Omental fat pad (tissue), 4 donors: Measurements from ENCODE around the gene SLC30A1. TPM values are rescaled to one million over a fixed set of nuclear protein-coding genes. Genes with fewer than 3 reads are reported as not detected.

Experiments
- ATAC-seq: fragments of 150-250 bp; one replicate; pipeline ENCODE4 v1.9.1; 2016; ENCODE audit warnings: mild to moderate bottlenecking, moderate library complexity; ENCODE audit not compliant: low FRiP score
- DNase-seq: peaks from one replicate; pipeline ENCODE4 v3.0.0-alpha.2; 2019; ENCODE audit warnings: low spot score
- total RNA-seq, 4 donors: library from RNA; depleted of rRNA; stranded (reverse); fragments of >200 nt; gene quantifications; one replicate each; pipeline ENCODE4 v1.1.0, GENCODE V29; 2016
- TF ChIP-seq, protein P1 (sequence below), 3 donors: fragments of 450-650 bp; IDR thresholded peaks; one replicate each; pipeline ENCODE4 v1.5.1; 2016 to 2017; ENCODE audit warnings: antibody characterized with exemption in 3 of 3, mild to moderate bottlenecking in 3 of 3, moderate library complexity in 2 of 3

SLC30A1 gene
- total RNA-seq, 4 donors from 2014 or later = 21.0 to 66.7 (median 37.1) TPM

DNA sequence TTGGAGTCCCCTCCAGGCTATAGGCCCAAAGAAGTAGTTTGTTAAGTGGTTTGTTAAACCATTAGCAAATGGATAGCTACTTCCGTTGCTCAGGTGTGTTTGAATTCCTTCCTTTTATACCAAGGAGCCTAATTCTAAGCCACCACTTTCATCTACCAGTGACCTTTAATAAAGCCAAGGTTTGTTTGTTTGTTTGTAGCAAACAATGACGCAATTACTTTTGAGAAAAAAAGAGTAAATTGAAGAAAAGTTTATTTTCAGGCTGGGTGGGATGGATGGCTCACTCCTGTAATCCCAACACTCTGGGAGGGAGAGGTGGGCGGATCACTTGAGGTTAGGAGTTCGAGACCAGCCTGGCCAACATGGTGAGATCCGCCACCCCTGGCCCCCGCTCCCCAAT lies 56.2 kb downstream of the SLC30A1 start:
- DNase-seq (no peak), ATAC-seq (no peak)

More for the DNA sequence above, 56.2 kb downstream of the SLC30A1 start:
- TF ChIP-seq, protein P1, sequence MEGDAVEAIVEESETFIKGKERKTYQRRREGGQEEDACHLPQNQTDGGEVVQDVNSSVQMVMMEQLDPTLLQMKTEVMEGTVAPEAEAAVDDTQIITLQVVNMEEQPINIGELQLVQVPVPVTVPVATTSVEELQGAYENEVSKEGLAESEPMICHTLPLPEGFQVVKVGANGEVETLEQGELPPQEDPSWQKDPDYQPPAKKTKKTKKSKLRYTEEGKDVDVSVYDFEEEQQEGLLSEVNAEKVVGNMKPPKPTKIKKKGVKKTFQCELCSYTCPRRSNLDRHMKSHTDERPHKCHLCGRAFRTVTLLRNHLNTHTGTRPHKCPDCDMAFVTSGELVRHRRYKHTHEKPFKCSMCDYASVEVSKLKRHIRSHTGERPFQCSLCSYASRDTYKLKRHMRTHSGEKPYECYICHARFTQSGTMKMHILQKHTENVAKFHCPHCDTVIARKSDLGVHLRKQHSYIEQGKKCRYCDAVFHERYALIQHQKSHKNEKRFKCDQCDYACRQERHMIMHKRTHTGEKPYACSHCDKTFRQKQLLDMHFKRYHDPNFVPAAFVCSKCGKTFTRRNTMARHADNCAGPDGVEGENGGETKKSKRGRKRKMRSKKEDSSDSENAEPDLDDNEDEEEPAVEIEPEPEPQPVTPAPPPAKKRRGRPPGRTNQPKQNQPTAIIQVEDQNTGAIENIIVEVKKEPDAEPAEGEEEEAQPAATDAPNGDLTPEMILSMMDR (IDR thresholded peaks at IDR 0.05) = no peak

Other genes with a start within 250 kb of the SLC30A1 start
- gene RD3, start 87.0 kb downstream of the SLC30A1 start, total RNA-seq = under 1 TPM in 2 of 4 donors, not detected in 2; 0.28 to 0.79 TPM
- gene NEK2, start 96.5 kb upstream of the SLC30A1 start, total RNA-seq = under 1 TPM in 2 of 4 donors, not detected in 2; 0.47 to 0.60 TPM